Measurements from ENCODE around the gene RNF125.

Gene RNF125

GRCh38 chr18:32029558-32029957, 10.9 kb downstream of the RNF125 start:
- TF ChIP-seq CTCF (conservative IDR thresholded peaks at IDR 0.05; ENCODE audit: low read length), result no peak
- DNase-seq (ENCODE audit: low read depth), result no peak
- H3K4me3 ChIP-seq (ENCODE audit: low read length), result no peak overlapping the region

GRCh38 chr18:32032609-32033008, 14.0 kb downstream of the RNF125 start:
- DNase-seq (ENCODE audit: low read depth), result no peak
- TF ChIP-seq CTCF (conservative IDR thresholded peaks at IDR 0.05; ENCODE audit: low read length), result no peak
- H3K4me3 ChIP-seq (ENCODE audit: low read length), result no peak overlapping the region

- TF ChIP-seq CTCF (conservative IDR thresholded peaks at IDR 0.05; ENCODE audit: low read length), result no peak
- H3K4me3 ChIP-seq (ENCODE audit: low read length), result no peak overlapping the region
- no peak for DNase-seq (ENCODE audit: low read depth)
Observed at GRCh38 chr18:32036506-32037180, 18.0 kb downstream of the RNF125 start.

DNA sequence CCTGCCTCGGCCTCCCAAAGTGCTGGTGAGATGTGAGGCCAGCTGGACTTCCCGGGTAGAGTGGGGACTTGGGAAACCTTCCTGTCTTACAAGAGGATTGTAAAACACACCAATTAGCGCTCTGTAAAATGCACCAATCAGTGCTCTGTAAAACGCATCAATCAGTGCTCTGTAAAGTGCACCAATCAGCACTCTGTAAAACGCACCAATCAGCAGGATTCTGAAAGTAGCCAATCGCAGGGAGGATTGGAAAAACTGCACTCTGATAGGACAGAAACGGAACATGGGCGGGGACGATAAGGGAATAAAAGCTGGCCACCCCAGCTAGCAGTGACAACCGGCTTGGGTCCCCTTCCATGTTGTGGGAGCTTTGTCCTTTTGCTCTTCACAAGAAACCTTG, 19.0 kb downstream of the RNF125 start:
- no peak overlapping the region for H3K4me3 ChIP-seq (ENCODE audit: low read length)
- no peak for TF ChIP-seq CTCF (conservative IDR thresholded peaks at IDR 0.05; ENCODE audit: low read length)
- no peak for DNase-seq (ENCODE audit: low read depth)

- no peak for TF ChIP-seq CTCF (conservative IDR thresholded peaks at IDR 0.05; ENCODE audit: low read length)
- H3K4me3 ChIP-seq (ENCODE audit: low read length), result no peak overlapping the region
- no peak for DNase-seq (ENCODE audit: low read depth)
Observed at GRCh38 chr18:32040936-32041335, 22.3 kb downstream of the RNF125 start.

DNA sequence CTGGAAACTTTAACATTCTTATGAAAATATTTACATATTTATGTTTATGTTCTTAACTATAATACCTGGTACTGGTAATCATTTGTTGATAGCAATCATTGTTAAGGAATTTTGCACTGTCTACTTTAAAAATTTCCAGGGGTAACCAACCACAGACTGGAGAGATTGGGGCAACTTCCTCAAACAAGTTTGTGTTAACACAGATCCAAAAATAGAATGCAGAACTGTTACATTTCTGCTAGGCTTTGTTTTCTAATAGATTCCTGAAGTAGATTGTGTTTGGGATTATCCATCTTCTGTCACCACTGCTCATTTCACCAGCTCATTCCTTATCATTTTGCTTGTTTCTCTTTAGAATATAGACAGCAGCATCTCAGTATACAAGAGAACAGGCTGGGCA, 23.7 kb downstream of the RNF125 start:
- H3K4me3 ChIP-seq (ENCODE audit: low read length), result no peak overlapping the region
- no peak for DNase-seq (ENCODE audit: low read depth)
- no peak for TF ChIP-seq CTCF (conservative IDR thresholded peaks at IDR 0.05; ENCODE audit: low read length)

GRCh38 chr18:32048507-32049091, 30.0 kb downstream of the RNF125 start:
- DNase-seq (ENCODE audit: low read depth), result peak; percentile 67
- H3K4me3 ChIP-seq (ENCODE audit: low read length), result no peak overlapping the region
- no peak for TF ChIP-seq CTCF (conservative IDR thresholded peaks at IDR 0.05; ENCODE audit: low read length)

Data from AG10803 (cell line).